ENCODE measurements around the gene FAM161B.
"Not testable (repeated sequence)": the region's sequence is repeated elsewhere in the genome, so short reads cannot be mapped to it uniquely, and the experiment has no call there.

The FAM161B gene

DNA sequence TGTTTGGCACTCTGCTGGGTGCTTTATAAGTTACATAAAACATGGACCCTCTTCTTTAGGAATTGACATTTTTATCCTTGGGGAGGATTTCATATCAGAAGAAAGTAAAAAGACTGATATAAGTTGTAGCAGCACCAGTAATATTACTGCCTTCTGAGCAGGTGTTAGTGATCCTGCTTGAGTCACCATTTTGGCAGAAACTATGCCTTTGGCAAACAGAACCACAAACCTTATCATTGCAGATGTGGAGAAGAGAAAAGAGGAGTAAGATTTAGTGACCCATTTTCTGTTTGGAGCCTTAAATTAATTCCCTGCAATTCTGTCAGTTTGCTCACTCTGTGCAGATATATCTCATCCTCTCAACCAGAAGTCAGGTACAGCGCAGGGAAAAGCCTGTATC lies 40.2 kb downstream of the FAM161B start:
- no peak for TF ChIP-seq CTCF (IDR thresholded peaks at IDR 0.05)
- DNase-seq (ENCODE audit: low spot score), result no peak
- no peak overlapping the region for H3K4me3 ChIP-seq
- no peak overlapping the region for H3K27ac ChIP-seq

DNA sequence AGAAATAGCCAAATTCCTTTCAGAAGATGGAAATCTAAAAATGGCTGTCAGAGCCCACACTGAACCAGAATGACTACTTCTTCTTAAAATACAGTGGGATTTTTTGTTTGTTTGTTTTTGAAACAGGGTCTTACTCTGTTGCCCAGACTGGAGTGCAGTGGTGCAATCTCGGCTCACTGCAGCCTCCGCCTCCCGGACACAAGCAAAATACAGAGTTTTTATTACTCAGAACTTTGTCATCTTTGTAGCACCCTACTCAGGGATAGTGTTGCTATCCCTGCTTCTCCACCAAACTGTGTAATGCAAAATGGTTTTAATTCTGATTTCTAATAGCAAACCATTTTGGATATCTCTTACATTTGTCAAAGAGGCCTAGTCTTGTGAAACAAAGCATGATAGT lies 46.9 kb downstream of the FAM161B start:
- no peak for DNase-seq (ENCODE audit: low spot score)
- TF ChIP-seq CTCF (IDR thresholded peaks at IDR 0.05), result no peak
- Histone ChIP-seq H3K27ac (no peak overlapping the region), H3K4me3 (no peak overlapping the region)

DNA sequence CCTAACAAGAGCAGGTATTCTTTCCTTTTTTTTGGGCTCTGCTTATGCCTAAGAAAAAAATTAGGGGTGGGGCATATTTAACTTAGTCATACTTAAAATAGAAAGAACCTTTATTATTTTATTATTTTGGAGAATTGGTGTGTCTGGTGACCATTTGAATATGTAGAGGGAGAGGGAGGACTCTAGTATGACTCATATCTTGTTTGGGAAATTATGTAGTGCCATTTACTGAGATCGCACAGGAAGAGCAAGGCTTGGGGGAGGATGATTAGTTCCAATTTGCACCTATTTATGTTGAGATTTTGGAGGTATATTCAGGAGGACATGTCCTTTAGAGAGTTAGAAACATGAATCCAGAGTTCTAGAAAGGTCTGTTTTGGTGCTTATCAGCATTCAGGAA lies 53.4 kb downstream of the FAM161B start:
- TF ChIP-seq CTCF (IDR thresholded peaks at IDR 0.05), result no peak
- Histone ChIP-seq H3K27ac (no peak overlapping the region), H3K4me3 (no peak overlapping the region)
- no peak for DNase-seq (ENCODE audit: low spot score)

- no peak overlapping the region for H3K27ac ChIP-seq
- no peak overlapping the region for H3K4me3 ChIP-seq
- no peak for TF ChIP-seq CTCF (IDR thresholded peaks at IDR 0.05)
- DNase-seq (ENCODE audit: low spot score), result no peak
Measured at GRCh38 chr14:73895939-73896338, 54.0 kb downstream of the FAM161B start.

DNA sequence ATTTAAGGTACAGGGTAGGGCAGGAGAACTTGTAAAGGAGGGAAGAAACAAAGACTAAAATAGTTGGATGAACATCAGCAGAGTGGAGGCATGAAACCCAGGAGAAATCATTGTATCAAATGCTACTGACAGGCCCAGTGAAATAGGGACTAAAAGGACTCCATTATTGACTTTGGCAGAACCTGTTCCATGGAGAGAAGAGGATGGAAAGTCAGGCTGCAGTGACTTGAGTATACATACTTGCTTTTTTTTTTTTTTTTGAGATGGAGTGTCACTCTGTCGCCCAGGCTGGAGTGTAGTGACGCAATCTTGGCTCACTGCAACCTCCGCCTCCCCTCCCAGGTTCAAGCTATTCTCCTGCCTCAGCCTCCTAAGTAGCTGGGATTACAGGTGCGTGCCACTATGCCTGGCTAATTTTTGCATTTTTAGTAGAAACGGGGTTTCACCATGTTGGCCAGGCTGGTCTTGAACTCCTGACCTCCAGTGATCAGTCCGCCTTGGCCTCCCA lies 55.7 kb downstream of the FAM161B start:
- H3K27ac ChIP-seq; DNase-seq (ENCODE audit: low spot score); H3K4me3 ChIP-seq: not testable (repeated sequence)

DNA sequence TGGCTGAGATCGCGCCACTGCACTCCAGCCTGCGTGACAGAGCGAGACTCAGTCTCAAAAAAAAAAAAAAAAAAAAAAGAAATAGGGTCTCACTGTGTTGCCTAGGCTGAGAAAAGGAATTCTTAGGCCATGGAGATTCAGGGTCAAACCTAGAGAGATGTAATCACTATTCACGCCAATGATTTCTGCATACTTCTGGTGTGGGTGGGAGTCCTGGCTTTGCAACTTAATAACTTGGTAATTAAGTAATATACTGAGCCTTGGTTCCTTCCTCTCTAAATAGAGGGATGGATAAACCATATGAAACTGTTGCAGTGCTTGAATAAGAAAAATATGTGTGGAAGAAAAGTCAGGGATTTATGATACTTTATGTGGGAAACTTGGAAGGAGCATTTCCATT lies 60.5 kb downstream of the FAM161B start:
- DNase-seq (ENCODE audit: low spot score), result no peak
- Histone ChIP-seq H3K4me3 (no peak overlapping the region), H3K27ac (no peak overlapping the region)
- TF ChIP-seq CTCF (IDR thresholded peaks at IDR 0.05), result no peak

DNA sequence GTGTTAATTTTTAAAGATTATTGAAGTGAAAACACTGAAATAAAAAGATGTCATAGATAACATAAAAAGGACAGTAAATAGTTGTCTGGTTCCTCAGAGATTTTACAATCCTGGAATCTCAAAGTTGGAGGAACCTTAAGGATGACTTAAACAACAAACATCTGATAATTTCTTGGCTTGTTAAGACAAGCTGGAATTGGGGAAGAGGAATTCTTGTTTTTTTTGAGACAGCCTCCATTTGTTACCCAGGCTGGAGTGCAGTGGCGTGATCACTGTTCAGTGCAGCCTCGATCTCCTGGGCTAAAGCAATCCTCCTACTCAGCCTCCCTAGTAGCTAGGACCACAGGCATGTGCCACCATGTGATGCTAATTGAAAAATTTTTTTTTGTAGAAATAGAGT lies 60.9 kb downstream of the FAM161B start:
- Histone ChIP-seq H3K27ac (no peak overlapping the region), H3K4me3 (no peak overlapping the region)
- TF ChIP-seq CTCF (IDR thresholded peaks at IDR 0.05), result no peak
- DNase-seq (ENCODE audit: low spot score), result no peak

DNA sequence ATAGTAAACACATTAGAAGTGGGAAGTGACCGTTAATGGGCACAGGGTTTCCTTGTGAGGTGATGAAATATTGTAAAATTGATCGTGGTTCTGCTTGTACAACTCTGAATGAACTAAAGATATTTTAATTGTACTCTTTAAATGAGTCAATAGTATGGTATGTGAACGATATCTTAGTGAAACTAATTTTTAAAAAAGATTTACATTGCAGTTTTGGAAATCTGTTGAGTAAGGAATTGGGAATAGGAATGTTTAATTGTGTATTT lies 61.5 kb downstream of the FAM161B start:
- H3K27ac ChIP-seq, result no peak overlapping the region
- TF ChIP-seq CTCF (IDR thresholded peaks at IDR 0.05), result no peak
- H3K4me3 ChIP-seq, result no peak overlapping the region
- DNase-seq (ENCODE audit: low spot score), result no peak

Data from coronary artery (tissue), 2 donors.